ENCODE results near the gene MIER3. TPM values are rescaled to one million over a fixed set of nuclear protein-coding genes. Genes with fewer than 3 reads are reported as not detected.
A peak's percentile ranks its signal among the peaks of the same experiment; 100 is the strongest.

The MIER3 gene
- total and polyA plus RNA-seq, 2 experiments from 2014 or later = 5.3 to 20.0 TPM

DNA sequence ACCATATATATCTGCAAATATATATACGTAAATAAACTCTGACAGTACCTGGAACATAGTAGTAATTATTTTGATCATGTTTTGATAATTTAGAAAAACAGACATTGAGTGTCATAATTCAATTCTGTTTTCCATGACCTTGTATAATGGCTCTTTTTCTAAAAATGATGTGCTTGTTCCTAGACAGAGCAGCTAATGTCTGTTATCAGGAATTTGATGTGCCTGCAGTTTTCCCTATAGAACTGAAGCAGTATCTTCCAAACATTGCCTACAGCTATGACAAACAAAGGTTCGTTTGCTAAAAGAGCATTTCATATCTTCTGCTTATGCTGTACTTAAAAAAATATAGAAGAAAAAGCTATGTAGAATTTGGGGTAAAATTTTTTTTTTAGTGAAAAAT is 37.2 kb downstream of the MIER3 start:
- Histone ChIP-seq H3K9me2 (ENCODE audit: insufficient read depth) (no peaks in the 10 kb centered on the region), H3K4me1 (ENCODE audit: insufficient read depth) (peaks cover 5% of the 10 kb centered on the region; the same call in 1 of the 2 replicates), H3K9me3 (ENCODE audit: low read depth) (no peaks in the 10 kb centered on the region), H3K27ac (no peak overlapping the region), H3K9ac (no peak overlapping the region), H3F3A (ENCODE audit: insufficient read depth) (peaks cover 22% of the 10 kb centered on the region), H4K20me1 (ENCODE audit: insufficient read depth) (no peaks in the 10 kb centered on the region), H2AFZ (no peak overlapping the region), H3K4me3 (no peak overlapping the region), H3K79me2 (ENCODE audit: insufficient read depth) (no peaks in the 10 kb centered on the region), H3K36me3 (ENCODE audit: low read depth) (0 out of 2 replicates have a peak, but pooled peaks cover 5% of the 10 kb centered on the region), H3K27me3 (replicated peaks; ENCODE audit: insufficient read depth) (no peaks in the 10 kb centered on the region), H3K4me2 (ENCODE audit: unreplicated experiment) (no peak overlapping the region)
- 93 to 95% methylated on average over 2 of the region's 2 CpGs for WGBS, 2 experiments (ENCODE audit: low coverage in 1 of 2, low lambda C conversion rate in 2 of 2, missing lambda C conversion rate in 2 of 2)
- in situ Hi-C loops (cut with MboI) = loop anchor here (25.0 kb wide), 1 partner anchor 1548 kb away; the partner anchor contains the start of gene PLK2
- DNase-seq = no peak
- TF ChIP-seq EZH2 (IDR thresholded peaks at IDR 0.05; ENCODE audit: insufficient read depth, poor library complexity, severe bottlenecking) (no peak), EZH2phosphoT487 (IDR thresholded peaks at IDR 0.05; ENCODE audit: insufficient read depth, low read depth) (no peak)

DNA sequence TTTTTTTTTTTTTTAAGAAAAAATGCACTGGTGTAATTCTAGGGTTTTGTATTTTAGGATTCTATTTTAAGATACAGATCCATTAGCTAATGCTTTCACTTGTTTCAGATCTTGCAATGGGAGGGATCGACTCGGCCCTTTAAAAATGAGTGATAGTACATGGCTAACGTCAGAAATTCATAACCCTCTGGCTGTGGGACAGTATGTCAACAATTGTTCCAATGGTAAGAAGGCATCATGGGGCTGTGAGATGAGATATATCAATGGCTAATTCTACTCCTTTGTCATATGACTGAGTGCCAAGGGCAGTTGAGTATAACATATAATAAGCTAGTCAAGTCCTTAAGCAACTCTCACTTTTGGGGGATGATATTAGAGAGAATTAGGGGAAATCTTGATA is 38.2 kb downstream of the MIER3 start:
- DNase-seq = no peak
- no peak overlapping the region for H3K9ac ChIP-seq
- no peak overlapping the region for H3K4me3 ChIP-seq
- TF ChIP-seq EZH2 (IDR thresholded peaks at IDR 0.05; ENCODE audit: insufficient read depth, poor library complexity, severe bottlenecking) (no peak), EZH2phosphoT487 (IDR thresholded peaks at IDR 0.05; ENCODE audit: insufficient read depth, low read depth) (no peak)
- H3F3A ChIP-seq (ENCODE audit: insufficient read depth) = peaks cover 24% of the 10 kb centered on the region
- no peaks in the 10 kb centered on the region for H3K9me2 ChIP-seq (ENCODE audit: insufficient read depth)
- 95 to 100% methylated on average over 3 of the region's 3 CpGs for WGBS, 2 experiments (ENCODE audit: low coverage in 1 of 2, low lambda C conversion rate in 2 of 2, missing lambda C conversion rate in 2 of 2)
- no peaks in the 10 kb centered on the region for H3K27me3 ChIP-seq (replicated peaks; ENCODE audit: insufficient read depth)
- no peak overlapping the region for H2AFZ ChIP-seq
- H3K4me2 ChIP-seq (ENCODE audit: unreplicated experiment) = no peak overlapping the region
- H3K27ac ChIP-seq = no peak overlapping the region
- H4K20me1 ChIP-seq (ENCODE audit: insufficient read depth) = no peaks in the 10 kb centered on the region
- no peaks in the 10 kb centered on the region for H3K79me2 ChIP-seq (ENCODE audit: insufficient read depth)
- peaks cover 5% of the 10 kb centered on the region; the same call in 1 of the 2 replicates for H3K4me1 ChIP-seq (ENCODE audit: insufficient read depth)
- no peaks in the 10 kb centered on the region for H3K36me3 ChIP-seq (ENCODE audit: low read depth)
- no peaks in the 10 kb centered on the region for H3K9me3 ChIP-seq (ENCODE audit: low read depth)
- in situ Hi-C loops (cut with MboI) = loop anchor here (25.0 kb wide), 1 partner anchor 1549 kb away; the partner anchor contains the start of gene PLK2

DNA sequence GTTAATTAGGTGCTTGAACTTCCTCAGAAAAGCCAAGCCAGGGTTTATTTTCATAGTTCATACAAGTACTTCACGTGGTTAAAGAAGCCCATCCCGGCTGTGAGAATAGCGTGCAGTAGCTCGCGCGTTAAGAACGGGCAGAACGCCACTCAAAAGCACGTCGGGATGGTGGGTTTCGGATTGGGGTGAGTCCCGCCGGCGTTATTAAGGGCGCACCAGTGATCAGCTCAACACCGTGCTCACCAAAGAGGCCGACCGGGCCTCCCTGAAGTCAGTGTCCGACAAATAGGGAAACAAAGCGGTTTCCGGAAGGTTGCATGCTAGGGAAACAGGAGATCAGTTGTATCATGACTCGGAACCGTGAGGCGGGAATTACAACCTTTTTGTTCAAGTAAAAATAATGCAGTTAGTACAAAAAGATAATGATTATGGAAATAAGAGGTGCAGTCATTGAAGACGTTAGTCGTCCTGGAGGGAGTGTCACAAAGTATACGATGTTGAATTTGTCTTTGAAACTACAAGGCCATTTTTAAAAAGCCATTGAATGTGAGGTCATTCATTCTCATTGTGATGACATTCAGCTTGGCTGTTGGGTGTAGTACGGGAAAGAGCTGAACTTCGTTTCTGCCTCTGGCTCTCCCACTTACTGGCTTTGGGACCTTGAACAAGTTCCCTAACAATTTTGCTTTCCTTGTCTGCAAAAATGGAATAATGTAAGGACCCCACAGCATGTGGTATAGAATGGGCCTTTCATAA is 41.5 kb downstream of the MIER3 start:
- no peak for TF ChIP-seq EZH2phosphoT487 (IDR thresholded peaks at IDR 0.05; ENCODE audit: insufficient read depth, low read depth)
- no peak for TF ChIP-seq EZH2 (IDR thresholded peaks at IDR 0.05; ENCODE audit: insufficient read depth, poor library complexity, severe bottlenecking)
- peak; percentile 81 for DNase-seq

DNA sequence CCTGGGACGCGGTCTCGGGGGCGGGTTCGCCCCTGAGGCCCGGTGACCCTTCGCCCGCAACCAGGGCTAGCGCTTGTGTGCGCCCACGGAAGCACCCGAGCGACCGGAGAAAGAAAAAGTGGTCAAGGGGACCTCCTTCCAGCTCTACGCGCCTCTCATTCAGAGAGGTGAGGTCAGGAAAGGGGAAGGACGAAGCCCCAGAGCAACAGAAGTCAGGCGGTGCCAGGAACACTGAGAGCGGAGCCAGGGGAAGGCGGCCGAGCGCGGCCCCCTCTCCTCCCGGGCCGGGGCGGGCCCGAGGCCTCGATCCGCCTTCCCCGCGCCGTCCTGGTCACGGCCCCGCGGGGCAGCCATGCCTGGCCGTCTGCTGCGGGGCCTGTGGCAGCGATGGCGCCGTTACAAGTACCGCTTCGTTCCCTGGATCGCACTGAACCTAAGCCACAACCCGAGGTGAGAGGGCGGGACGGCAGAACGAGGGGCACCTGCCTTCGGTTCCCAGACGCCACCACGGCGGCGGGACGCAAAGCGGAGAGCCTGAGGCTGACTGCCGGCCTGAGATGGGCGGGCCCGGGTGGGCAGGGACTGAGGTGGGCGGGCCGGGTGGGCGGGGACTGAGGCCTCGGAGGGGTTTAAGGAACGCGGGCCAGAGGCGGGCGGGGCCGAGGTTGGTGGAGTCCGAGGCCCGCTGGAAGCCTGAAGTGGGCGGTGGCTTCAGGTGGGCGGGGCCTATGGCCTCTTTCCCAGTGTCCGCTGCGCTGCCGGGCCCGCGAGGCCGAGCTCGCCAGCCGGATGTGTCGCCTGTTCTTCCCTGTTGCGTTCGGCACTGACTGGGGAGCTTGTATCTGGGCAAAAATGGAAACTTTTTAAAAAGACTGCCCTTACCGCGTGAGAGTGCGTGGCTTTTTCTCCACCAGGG is 42.4 kb downstream of the MIER3 start, which contains the start of gene SETD9:
Gene SETD9 (plus strand): TSS at position 303 of the 916 bp plus-strand sequence. CDS start 50 bp downstream, at position 353.
- in situ Hi-C loops (cut with MboI) = loop anchor here (25.0 kb wide), 1 partner anchor 1553 kb away; the partner anchor contains the start of gene PLK2
- Histone ChIP-seq H3K9me2 (ENCODE audit: insufficient read depth) (no peaks in the 10 kb centered on the region), H3K27me3 (replicated peaks; ENCODE audit: insufficient read depth) (0 out of 2 replicates have a peak, but pooled peaks cover 6% of the 10 kb centered on the region), H3K4me1 (ENCODE audit: insufficient read depth) (peaks cover 5% of the 10 kb centered on the region; the same call in 1 of the 2 replicates), H3F3A (ENCODE audit: insufficient read depth) (peaks cover 23% of the 10 kb centered on the region), H3K9ac (peak within 1 kb of the TSS; percentile 95), H2AFZ (peak within 1 kb of the TSS; percentile 100), H3K4me2 (ENCODE audit: unreplicated experiment) (peak within 1 kb of the TSS; percentile 95), H3K4me3 (peak within 1 kb of the TSS; percentile 85), H4K20me1 (ENCODE audit: insufficient read depth) (no peaks in the 10 kb centered on the region), H3K79me2 (ENCODE audit: insufficient read depth) (no peaks in the 10 kb centered on the region), H3K9me3 (ENCODE audit: low read depth) (no peaks in the 10 kb centered on the region), H3K36me3 (ENCODE audit: low read depth) (no peaks in the 10 kb centered on the region), H3K27ac (peak within 1 kb of the TSS; percentile 95)
- peak; percentile 99 for DNase-seq
- 1 to 2% methylated on average over 61 to 81 of the region's 84 CpGs for WGBS, 2 experiments (ENCODE audit: low coverage in 1 of 2, low lambda C conversion rate in 2 of 2, missing lambda C conversion rate in 2 of 2)
- TF ChIP-seq EZH2phosphoT487 (IDR thresholded peaks at IDR 0.05; ENCODE audit: insufficient read depth, low read depth) (no peak), EZH2 (IDR thresholded peaks at IDR 0.05; ENCODE audit: insufficient read depth, poor library complexity, severe bottlenecking) (no peak)

More for the DNA sequence above, 41.5 kb downstream of the MIER3 start:
- in situ Hi-C loops (cut with MboI) = loop anchor here (25.0 kb wide), 1 partner anchor 1552 kb away; the partner anchor contains the start of gene PLK2
- H3K4me1 ChIP-seq (ENCODE audit: insufficient read depth) = peaks cover 5% of the 10 kb centered on the region; the same call in 1 of the 2 replicates
- H3K4me2 ChIP-seq (ENCODE audit: unreplicated experiment) = peak overlapping the region; percentile 86
- H3K79me2 ChIP-seq (ENCODE audit: insufficient read depth) = no peaks in the 10 kb centered on the region
- no peaks in the 10 kb centered on the region for H3K36me3 ChIP-seq (ENCODE audit: low read depth)
- H4K20me1 ChIP-seq (ENCODE audit: insufficient read depth) = no peaks in the 10 kb centered on the region
- H3K9ac ChIP-seq = peak overlapping the region; percentile 95
- H3K4me3 ChIP-seq = peak overlapping the region; percentile 85
- WGBS, 2 experiments (ENCODE audit: low coverage in 1 of 2, low lambda C conversion rate in 2 of 2, missing lambda C conversion rate in 2 of 2) = 8 to 9% methylated on average over 29 of the region's 29 CpGs
- H2AFZ ChIP-seq = peak overlapping the region; percentile 97
- no peaks in the 10 kb centered on the region for H3K9me3 ChIP-seq (ENCODE audit: low read depth)
- H3K9me2 ChIP-seq (ENCODE audit: insufficient read depth) = no peaks in the 10 kb centered on the region
- H3K27me3 ChIP-seq (replicated peaks; ENCODE audit: insufficient read depth) = 0 out of 2 replicates have a peak, but pooled peaks cover 6% of the 10 kb centered on the region
- peaks cover 23% of the 10 kb centered on the region for H3F3A ChIP-seq (ENCODE audit: insufficient read depth)
- peak overlapping the region; percentile 95 for H3K27ac ChIP-seq
